Mucosa of stomach (tissue), 1 donor: ENCODE measurements around the gene HOXA11.
A peak's percentile ranks its signal among the peaks of the same experiment; 100 is the strongest.

Experiments used
- H3K27me3 ChIP-seq: one replicate; pipeline ENCODE4 v1.7.0; 2013; ENCODE audit warnings: mild to moderate bottlenecking, low read length; ENCODE audit not compliant: control insufficient read depth, insufficient read depth
- H3K36me3 ChIP-seq: one replicate; pipeline ENCODE4 v1.7.0; 2013; ENCODE audit warnings: low read length; ENCODE audit not compliant: control insufficient read depth, insufficient read depth
- H3K4me1 ChIP-seq: one replicate; pipeline ENCODE4 v1.7.0; 2013; ENCODE audit warnings: mild to moderate bottlenecking, low read length; ENCODE audit not compliant: control insufficient read depth, insufficient read depth
- H3K4me3 ChIP-seq: one replicate; pipeline ENCODE4 v1.7.0; 2013; ENCODE audit warnings: low read length
- H3K9ac ChIP-seq: one replicate; pipeline ENCODE4 v1.7.0; 2013; ENCODE audit warnings: mild to moderate bottlenecking, low read length, moderate library complexity
- H3K9me3 ChIP-seq: one replicate; pipeline ENCODE4 v1.7.0; 2013; ENCODE audit warnings: mild to moderate bottlenecking, low read length, moderate library complexity; ENCODE audit not compliant: control insufficient read depth
- donor health status: Pancreatic carcinoma.

HOXA11 gene

DNA sequence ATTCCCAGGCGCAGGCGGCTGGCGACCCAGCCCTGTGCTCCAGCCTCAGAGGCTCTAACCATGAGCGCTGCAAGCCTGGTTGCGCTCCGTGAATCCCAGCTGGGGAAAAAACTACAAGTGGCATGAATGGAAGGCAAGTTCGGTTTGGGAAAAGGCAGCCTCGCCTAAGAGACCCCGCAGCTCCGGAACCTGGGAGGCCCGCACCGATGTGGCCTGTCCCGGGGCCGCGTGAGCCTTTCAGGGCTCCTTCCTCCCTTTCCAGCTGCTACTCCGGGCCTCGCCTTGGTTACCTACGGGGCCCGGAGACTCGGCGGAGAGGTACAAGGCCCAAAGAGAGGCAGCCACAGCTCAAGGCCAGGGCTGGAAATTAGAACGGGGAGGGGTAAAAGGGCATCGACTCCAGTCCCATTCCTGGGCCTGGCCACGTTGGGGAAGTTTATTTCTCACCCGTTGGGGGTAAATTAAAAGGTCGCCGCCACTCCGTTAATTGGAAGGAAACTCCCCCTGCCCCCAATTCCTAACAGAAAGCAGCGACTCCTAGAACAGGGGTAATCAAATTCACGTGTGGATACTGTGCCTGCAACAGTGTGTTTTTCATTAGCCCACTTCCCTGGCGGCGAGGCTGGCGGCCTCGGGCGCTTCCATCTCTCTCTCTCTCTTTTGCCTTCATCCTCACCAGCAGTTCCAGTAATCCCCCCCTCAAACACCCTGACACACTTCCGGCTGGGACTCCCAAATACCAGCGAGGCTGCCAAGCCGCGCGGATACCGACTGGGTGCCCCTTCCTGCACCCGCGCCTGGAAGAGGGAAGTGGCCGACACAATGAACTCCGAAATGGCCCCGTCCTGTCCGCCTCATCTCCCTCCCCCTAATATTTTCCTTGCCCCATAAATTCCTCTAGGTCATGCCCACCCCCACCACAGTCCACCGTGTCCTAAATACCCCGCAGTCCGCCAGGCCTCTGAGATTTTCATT is 18.2 kb downstream of the HOXA11 start:
- Histone ChIP-seq H3K9ac (no peak overlapping the region), H3K9me3 (no peaks in the 10 kb centered on the region), H3K36me3 (no peaks in the 10 kb centered on the region), H3K4me3 (no peak overlapping the region), H3K27me3 (peaks cover 99% of the 10 kb centered on the region), H3K4me1 (peaks cover 12% of the 10 kb centered on the region)

DNA sequence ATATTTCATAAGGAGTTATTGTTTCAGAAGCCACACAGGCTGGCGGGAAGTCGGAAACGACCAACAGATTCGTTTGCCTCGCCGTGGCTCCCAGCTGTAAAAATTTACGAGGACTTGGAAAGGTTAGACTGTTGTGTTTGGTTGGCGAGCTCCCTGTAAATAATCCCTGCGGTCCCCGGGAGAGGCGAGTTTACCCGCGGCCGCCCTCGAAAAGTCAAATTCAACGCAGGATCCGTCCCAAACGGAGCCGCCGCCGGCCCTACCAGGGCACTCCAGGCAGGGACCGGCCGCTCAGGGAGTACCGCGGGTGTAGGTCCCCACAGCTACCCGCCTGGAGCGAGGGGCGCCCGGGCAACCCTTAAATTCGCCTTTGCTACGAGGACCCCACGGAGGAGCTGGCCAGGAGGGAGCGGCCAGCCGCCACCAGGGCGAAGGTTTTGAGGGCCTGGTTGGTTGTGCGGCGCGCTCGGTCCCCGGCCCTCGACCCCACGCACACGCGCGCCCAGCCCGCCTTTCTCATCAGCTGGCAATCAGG is 19.0 kb downstream of the HOXA11 start:
- H3K36me3 ChIP-seq = no peaks in the 10 kb centered on the region
- H3K4me3 ChIP-seq = no peak overlapping the region
- peaks cover 99% of the 10 kb centered on the region for H3K27me3 ChIP-seq
- H3K4me1 ChIP-seq = peaks cover 12% of the 10 kb centered on the region
- H3K9me3 ChIP-seq = no peaks in the 10 kb centered on the region
- H3K9ac ChIP-seq = no peak overlapping the region

GRCh38 chr7:27165089-27165995 is 19.7 kb downstream of the HOXA11 start, which contains the start of gene HOXA9:
TSS of gene HOXA9 (minus strand) at chr7:27165537. CDS start at chr7:27165457, 80 bp downstream.
- H3K4me3 ChIP-seq = no peak within 1 kb of the TSS

DNA sequence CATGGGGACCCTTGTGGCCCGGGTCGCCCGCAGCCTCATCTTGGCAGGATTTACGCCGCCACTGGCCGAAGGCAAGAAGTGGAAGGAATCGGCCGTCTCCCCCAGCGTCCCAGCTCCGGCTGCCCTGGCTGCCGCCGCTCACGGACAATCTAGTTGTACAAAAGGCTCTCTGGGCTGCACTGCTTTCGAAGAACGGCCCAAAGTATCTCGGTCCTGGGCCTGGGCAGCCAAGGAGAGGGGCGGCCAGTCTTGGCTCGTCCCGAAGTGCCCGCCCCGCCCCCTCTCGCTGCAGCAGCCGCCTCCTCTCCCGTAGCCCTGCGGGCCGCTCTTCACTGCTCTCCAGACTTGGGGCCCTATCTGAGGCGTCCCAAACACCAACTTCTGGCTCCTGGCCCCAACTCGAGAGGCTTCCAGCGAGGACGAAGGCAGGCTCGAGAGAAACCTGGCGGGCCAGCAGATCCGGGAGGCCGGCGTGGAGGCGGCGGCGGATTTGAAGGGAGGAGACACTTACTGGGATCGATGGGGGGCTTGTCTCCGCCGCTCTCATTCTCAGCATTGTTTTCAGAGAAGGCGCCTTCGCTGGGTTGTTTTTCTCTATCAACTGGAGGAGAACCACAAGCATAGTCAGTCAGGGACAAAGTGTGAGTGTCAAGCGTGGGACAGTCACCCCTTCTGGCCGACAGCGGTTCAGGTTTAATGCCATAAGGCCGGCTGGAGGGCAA is 20.5 kb downstream of the HOXA11 start:
- Histone ChIP-seq H3K27me3 (peaks cover 99% of the 10 kb centered on the region), H3K4me1 (peaks cover 18% of the 10 kb centered on the region), H3K36me3 (no peaks in the 10 kb centered on the region), H3K9ac (no peak overlapping the region), H3K9me3 (no peaks in the 10 kb centered on the region), H3K4me3 (no peak overlapping the region)

More at GRCh38 chr7:27165089-27165995, 19.7 kb downstream of the HOXA11 start, which contains the start of gene HOXA9:
- H3K27me3 ChIP-seq = peaks cover 99% of the 10 kb centered on the region
- H3K4me1 ChIP-seq = peaks cover 17% of the 10 kb centered on the region
- H3K9ac ChIP-seq = no peak within 1 kb of the TSS
- H3K36me3 ChIP-seq = no peaks in the 10 kb centered on the region
- no peaks in the 10 kb centered on the region for H3K9me3 ChIP-seq

- Histone ChIP-seq H3K9me3 (no peaks in the 10 kb centered on the region), H3K4me3 (no peak overlapping the region), H3K9ac (no peak overlapping the region), H3K36me3 (no peaks in the 10 kb centered on the region), H3K27me3 (peaks cover 99% of the 10 kb centered on the region), H3K4me1 (peaks cover 18% of the 10 kb centered on the region)
Measured at GRCh38 chr7:27164045-27164366, 21.0 kb downstream of the HOXA11 start.

DNA sequence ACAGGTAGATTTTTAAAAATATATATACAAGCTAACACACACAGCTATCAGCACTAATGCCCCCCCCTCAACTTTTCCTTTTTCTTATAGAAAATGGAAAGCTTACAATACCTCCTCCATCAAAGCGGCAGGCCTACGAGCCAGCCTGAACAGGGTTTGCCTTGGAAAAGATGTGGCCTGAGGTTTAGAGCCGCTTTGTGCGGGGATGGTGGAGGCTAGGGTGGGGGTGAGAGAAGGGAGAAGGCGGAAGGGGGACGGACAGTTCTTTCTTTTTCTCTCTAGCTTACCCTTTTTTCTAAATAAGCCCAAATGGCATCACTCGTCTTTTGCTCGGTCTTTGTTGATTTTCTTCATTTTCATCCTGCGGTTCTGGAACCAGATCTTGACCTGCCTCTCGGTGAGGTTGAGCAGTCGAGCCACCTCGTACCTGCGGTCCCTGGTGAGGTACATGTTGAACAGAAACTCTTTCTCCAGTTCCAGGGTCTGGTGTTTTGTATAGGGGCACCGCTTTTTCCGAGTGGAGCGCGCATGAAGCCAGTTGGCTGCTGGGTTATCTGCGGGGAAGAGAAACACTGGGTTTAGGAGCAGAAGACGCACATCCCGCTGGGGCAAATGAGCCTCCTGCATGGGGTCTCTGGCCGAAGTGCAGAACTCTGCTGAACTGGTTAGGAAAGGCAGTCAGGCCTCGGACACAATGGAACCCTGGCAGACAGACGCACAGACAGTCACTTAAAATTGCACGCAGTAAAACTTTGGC is 21.6 kb downstream of the HOXA11 start:
- Histone ChIP-seq H3K9me3 (no peaks in the 10 kb centered on the region), H3K4me1 (peaks cover 18% of the 10 kb centered on the region), H3K4me3 (no peak overlapping the region), H3K9ac (no peak overlapping the region), H3K27me3 (peaks cover 99% of the 10 kb centered on the region), H3K36me3 (no peaks in the 10 kb centered on the region)

GRCh38 chr7:27162561-27163287 is 22.3 kb downstream of the HOXA11 start:
- Histone ChIP-seq H3K27me3 (peaks cover 99% of the 10 kb centered on the region), H3K4me3 (no peak overlapping the region), H3K4me1 (peaks cover 18% of the 10 kb centered on the region), H3K36me3 (no peaks in the 10 kb centered on the region), H3K9me3 (no peaks in the 10 kb centered on the region), H3K9ac (no peak overlapping the region)

GRCh38 chr7:27161721-27162560 is 23.1 kb downstream of the HOXA11 start:
- Histone ChIP-seq H3K9ac (no peak overlapping the region), H3K36me3 (no peaks in the 10 kb centered on the region), H3K27me3 (peaks cover 99% of the 10 kb centered on the region), H3K4me3 (no peak overlapping the region), H3K4me1 (peaks cover 18% of the 10 kb centered on the region), H3K9me3 (no peaks in the 10 kb centered on the region)

DNA sequence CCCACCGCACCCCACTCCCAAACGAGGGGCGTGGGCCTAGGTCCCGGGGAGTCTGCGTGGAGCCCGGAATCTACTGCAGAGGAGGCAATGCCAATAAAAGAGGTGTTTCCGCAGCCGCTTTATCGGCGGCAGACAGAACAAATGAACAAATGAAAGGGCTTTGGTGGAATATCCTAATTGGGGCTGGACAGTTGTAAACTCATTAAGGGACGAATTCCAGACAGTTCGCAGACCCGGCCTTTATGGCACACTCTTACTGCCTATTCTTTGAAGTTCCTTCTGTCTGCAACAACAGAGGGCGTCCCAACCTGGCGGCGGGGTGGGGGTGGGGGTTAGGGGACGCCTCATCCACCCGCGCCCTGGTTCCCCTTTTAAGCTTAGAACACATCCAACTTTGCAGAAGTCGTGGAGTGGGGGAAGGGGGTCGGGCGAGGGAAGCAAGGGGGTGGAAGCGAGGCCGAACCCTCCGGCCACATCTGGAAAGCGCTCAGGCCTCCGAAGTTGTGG is 23.8 kb downstream of the HOXA11 start:
- no peaks in the 10 kb centered on the region for H3K36me3 ChIP-seq

More for the DNA sequence above, 23.8 kb downstream of the HOXA11 start:
- Histone ChIP-seq H3K9me3 (no peaks in the 10 kb centered on the region), H3K9ac (peak overlapping the region; percentile 31), H3K27me3 (peaks cover 99% of the 10 kb centered on the region), H3K4me3 (peak overlapping the region; percentile 50), H3K4me1 (peaks cover 18% of the 10 kb centered on the region)
